Measurements from ENCODE around the gene FZD7. TPM values are rescaled to one million over a fixed set of nuclear protein-coding genes. Genes with fewer than 3 reads are reported as not detected.

The FZD7 gene
- total and polyA plus RNA-seq, 2 of the 8 experiments (the other 6 are each of a cell fraction or from before 2014, with no cell fraction given): 176 to 246 TPM

GRCh38 chr2:202067589-202067988 lies 33.9 kb downstream of the FZD7 start:
- Histone ChIP-seq H3K18ac (ENCODE audit: extremely low read depth, low read length) (no peak overlapping the region), H3K56ac (replicated peaks; ENCODE audit: insufficient read length, low read depth, low read length) (no peak overlapping the region), H3K27me3 (replicated peaks in 1 of 4; ENCODE audit: control insufficient read depth in 3 of 4, extremely low read depth in 1 of 4, insufficient read depth in 3 of 4, low read length in 3 of 4) (no peaks in the 10 kb centered on the region), H2BK20ac (ENCODE audit: low read length) (no peak overlapping the region), H3K4me1 (replicated peaks in 1 of 4; ENCODE audit: control insufficient read depth in 3 of 4, insufficient read depth in 4 of 4, low read length in 3 of 4) (peaks cover under 1 to 18% (median 15%) of the 10 kb centered on the region in 4 experiments; a peak in 6 of 7 replicates), H2AFZ (ENCODE audit: low read length) (no peak overlapping the region), H2BK120ac (replicated peaks; ENCODE audit: low read depth, low read length) (no peak overlapping the region), H3K23me2 (ENCODE audit: low read depth, low read length) (no peaks in the 10 kb centered on the region), H3K36me3 (ENCODE audit: control insufficient read depth in 2 of 4, insufficient read depth in 4 of 4, low read length in 3 of 4) (no peaks in the 10 kb centered on the region), H3K9ac (replicated peaks in 1 of 4; ENCODE audit: extremely low read depth in 1 of 4, low read depth in 3 of 4, low read length in 3 of 4) (no peak overlapping the region), H3K4ac (replicated peaks; ENCODE audit: insufficient read length, low read depth, low read length) (no peak overlapping the region), H2AK5ac (ENCODE audit: low read depth, low read length) (no peak overlapping the region), H3K79me2 (ENCODE audit: control insufficient read depth in 1 of 2, insufficient read depth in 2 of 2, low read length in 2 of 2) (no peaks in the 10 kb centered on the region), H4K91ac (replicated peaks; ENCODE audit: insufficient read length, low read length) (no peak overlapping the region), H3K14ac (ENCODE audit: insufficient read length) (no peak overlapping the region), H3K9me3 (ENCODE audit: insufficient read depth in 2 of 2, low read depth in 1 of 2, low read length in 1 of 2) (no peaks in the 10 kb centered on the region), H3K4me2 (ENCODE audit: insufficient read depth in 1 of 2, low read depth in 2 of 2, low read length in 2 of 2) (no peak overlapping the region), H4K5ac (ENCODE audit: insufficient read length, low read depth, low read length) (no peak overlapping the region), H3K79me1 (ENCODE audit: low read depth, low read length) (no peaks in the 10 kb centered on the region), H2BK15ac (ENCODE audit: low read length) (no peak overlapping the region), H2BK5ac (ENCODE audit: low read depth, low read length) (no peak overlapping the region), H2BK12ac (ENCODE audit: low read depth, low read length) (no peak overlapping the region), H3K23ac (ENCODE audit: insufficient read length) (no peak overlapping the region), H3K27ac (ENCODE audit: low read depth, low read length) (no peak overlapping the region), H3K4me3 (ENCODE audit: extremely low read depth in 1 of 4, insufficient read depth in 2 of 4, low read depth in 3 of 4, low read length in 4 of 4) (no peak overlapping the region), H4K20me1 (replicated peaks in 1 of 2; ENCODE audit: control insufficient read depth in 1 of 2, insufficient read depth in 2 of 2, low read length in 2 of 2) (no peaks in the 10 kb centered on the region), H4K8ac (ENCODE audit: extremely low read depth, insufficient read depth, low read length) (no peak overlapping the region)
- no peak for FAIRE-seq
- no peak for TF ChIP-seq SUZ12 (IDR thresholded peaks at IDR 0.05; ENCODE audit: low read length)
- no peak for TF ChIP-seq YY1 (IDR thresholded peaks at IDR 0.05; ENCODE audit: low read depth, low read length)
- TF ChIP-seq KDM1A (IDR thresholded peaks at IDR 0.05; ENCODE audit: borderline replicate concordance, low read length): peak; percentile 38; the same call in 1 of the 2 replicates
- TF ChIP-seq CTBP2 (IDR thresholded peaks at IDR 0.05; ENCODE audit: borderline replicate concordance, insufficient read depth, insufficient read length, low read length): no peak
- no peak for TF ChIP-seq CBX8 (IDR thresholded peaks at IDR 0.05; ENCODE audit: borderline replicate concordance, low read depth, low read length)
- no peak for TF ChIP-seq JUN (IDR thresholded peaks at IDR 0.05; ENCODE audit: low read depth, low read length)
- POLR2A ChIA-PET (ENCODE audit: partially characterized antibody): interaction anchor here (0.7 to 0.9 kb wide), 2 partner anchors 95 to 111 kb away, joined by 3 read pairs; no protein-coding TSS in a partner anchor
- no peak for DNase-seq (ENCODE audit: low read depth in 1 of 2, low spot score in 2 of 2)
- CTCF ChIA-PET (ENCODE audit: partially characterized antibody): interaction anchor here (1.0 to 2.2 kb wide), 7 partner anchors 9 to 114 kb away, joined by 3 to 5 read pairs (median 4); no protein-coding TSS in a partner anchor
- WGBS, 2 experiments (ENCODE audit: extremely low coverage in 1 of 2, insufficient coverage in 1 of 2, insufficient read length in 1 of 2, insufficient replicate concordance in 2 of 2, low coverage in 1 of 2, low lambda C conversion rate in 2 of 2, missing lambda C conversion rate in 1 of 2): 76% methylated on average over 1 of the region's 1 CpG; no CpG with 5 or more reads in 1 of the 2 experiments

Measured in H1 (cell line).